Head of caudate nucleus (tissue), 42 donors: ENCODE data around the gene MEIS2.

Experiments used
- DNase-seq, 42 donors: peaks; one replicate each; pipeline versions ENCODE4 v3.0.0 to v3.0.0-alpha.2; 2020 to 2021; ENCODE audit warnings: mixed read lengths in 7 of 42
- intact Hi-C: fragments of 100-400 bp; cut with DNase I; formaldehyde crosslinking; loops from one replicate; pipeline ENCODE4 v1.15.0; 2022

Gene MEIS2

DNA sequence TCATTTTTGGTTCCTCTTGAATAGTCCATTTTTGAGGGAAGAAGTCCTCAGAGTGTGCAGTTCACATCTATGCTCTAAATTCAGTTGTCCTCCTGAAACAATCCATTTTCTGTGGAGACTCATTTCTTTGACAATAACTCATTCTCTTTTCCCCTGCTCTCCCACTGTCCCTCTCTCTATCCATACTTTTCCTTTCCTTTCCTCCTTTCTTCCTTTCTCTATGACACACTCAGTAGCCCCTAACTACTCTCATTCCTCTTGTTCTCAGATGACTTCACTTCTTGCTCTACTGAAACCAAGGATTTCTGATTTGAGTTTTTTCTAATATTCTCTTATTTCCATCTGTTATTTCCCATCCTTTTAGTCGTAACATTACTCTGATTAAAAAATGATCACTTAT lies 16.7 kb upstream of the MEIS2 start:
- intact Hi-C loops: no loop called here
- DNase-seq: no peak

DNA sequence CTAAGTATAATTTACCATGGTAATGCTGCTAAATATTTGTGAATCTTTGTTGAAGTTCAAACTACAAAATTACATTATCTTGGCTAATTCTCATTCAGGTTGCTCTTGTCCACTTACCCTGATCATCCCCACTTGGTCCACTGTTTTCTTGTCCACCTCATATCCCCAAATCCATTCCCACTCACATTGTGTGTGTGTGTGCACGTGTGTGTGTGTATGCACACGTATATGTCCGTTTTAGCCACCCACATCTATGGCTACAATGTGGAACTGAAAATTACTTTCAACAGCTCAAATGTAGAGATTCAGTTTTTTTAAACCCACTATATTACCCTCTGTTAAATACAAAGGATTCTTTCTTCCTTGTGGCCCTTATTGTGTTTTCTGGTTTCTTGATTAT lies 15.2 kb upstream of the MEIS2 start:
- DNase-seq: no peak
- intact Hi-C loops: no loop called here

DNA sequence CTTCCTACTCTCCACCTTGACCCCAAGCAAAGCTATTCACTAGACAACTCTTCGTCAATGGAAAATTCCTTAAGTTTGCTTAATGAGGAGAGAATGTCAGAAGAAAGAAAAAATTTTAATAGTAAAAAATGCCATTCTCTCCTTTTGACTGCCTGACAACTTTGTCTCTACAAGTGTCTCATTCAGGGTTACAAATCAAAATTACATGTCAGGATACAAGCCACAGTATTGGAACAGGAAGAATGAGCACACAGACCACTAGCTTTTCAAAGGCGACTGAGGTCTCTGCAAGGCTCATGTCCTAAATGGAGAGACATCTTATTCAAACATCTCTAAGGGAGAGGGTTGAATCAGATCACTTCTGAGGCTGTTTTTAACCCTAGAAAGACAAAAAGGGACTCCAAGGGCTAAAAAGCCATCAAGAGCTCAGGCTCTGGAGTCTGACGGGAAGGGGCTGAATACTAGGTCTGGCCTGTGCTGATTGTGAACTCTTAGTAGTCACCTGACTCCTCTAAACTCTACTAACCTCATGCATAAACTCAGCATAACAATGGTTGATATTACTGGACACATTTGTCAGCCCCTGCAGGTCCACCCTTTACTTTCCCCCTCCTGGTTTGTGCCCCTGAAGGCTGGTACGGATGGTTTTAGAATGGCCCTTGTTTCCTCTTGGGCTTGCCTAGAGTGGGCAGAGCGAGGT lies 12.8 kb upstream of the MEIS2 start:
- intact Hi-C loops: no loop called here

DNA sequence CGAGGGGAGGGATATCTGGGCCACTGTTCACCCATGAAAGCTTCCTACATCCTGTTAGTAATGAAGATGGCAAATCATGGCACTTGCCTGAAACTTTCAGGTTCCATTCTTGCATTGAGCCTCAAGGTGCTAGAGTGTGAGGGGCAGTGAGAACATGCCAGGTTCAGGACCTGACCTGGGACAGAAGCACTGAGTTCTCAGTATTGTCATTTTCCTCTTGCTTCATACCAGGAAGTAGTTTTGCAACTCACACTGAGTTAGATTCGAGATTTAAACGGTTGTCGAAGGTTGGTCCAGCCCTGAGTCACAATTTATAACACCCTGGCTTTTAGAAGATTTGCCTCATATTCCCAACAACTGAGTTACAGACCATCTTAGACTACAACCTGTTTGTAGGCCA lies 11.8 kb upstream of the MEIS2 start:
- intact Hi-C loops: no loop called here
- DNase-seq: no peak

More for the DNA sequence above, 12.8 kb upstream of the MEIS2 start:
- DNase-seq: no peak

DNA sequence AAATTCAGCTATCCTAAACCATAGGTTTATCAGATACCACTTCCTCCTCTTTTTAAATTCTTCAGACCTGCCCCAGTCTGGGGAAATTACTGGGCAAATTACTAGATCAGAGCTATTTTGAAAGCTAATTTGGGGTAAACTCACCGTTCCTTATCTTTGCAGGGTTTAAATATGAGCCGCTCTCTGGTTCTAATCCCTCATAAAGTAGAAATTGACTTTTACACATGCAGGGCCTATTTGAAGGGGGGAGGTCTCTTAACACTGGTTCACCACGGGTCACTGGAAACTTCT lies 11.0 kb upstream of the MEIS2 start:
- no peak for DNase-seq
- intact Hi-C loops: no loop called here

DNA sequence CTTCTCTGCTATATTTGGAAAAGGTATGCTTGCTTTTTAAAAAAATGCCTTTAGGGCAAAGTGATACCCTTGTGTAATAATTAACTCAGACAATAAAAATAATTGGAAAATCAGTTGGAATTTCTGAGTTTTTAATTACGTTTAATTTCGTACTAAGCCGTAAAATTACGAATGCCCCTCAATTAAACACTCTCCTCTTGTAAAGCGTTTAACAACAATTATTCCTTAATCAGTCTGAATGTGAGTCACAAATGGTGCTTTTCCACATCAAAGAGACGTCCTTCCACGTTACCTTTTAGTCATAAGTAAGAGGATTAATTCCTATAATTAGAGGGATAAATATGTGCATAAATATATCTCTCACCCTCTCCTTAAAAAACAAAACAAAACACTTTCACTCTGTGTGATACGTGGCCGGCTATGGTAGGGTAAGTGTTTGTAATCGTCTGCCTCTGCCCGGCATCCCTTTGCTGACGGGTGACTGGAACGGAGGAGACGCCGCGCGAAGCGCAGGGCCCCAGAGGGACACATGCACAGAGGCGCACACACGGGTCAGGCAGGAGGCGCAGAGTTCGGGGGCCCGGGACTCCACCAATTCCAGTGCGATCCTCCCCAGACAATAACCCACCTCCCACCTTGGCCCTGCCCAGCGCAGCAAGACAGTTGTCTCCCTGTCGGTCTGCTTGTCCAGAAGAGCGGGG lies 9.7 kb upstream of the MEIS2 start:
- intact Hi-C loops: no loop called here
- peak in 38 of 42 donors; percentile 51 to 83 (median 68) for DNase-seq

DNA sequence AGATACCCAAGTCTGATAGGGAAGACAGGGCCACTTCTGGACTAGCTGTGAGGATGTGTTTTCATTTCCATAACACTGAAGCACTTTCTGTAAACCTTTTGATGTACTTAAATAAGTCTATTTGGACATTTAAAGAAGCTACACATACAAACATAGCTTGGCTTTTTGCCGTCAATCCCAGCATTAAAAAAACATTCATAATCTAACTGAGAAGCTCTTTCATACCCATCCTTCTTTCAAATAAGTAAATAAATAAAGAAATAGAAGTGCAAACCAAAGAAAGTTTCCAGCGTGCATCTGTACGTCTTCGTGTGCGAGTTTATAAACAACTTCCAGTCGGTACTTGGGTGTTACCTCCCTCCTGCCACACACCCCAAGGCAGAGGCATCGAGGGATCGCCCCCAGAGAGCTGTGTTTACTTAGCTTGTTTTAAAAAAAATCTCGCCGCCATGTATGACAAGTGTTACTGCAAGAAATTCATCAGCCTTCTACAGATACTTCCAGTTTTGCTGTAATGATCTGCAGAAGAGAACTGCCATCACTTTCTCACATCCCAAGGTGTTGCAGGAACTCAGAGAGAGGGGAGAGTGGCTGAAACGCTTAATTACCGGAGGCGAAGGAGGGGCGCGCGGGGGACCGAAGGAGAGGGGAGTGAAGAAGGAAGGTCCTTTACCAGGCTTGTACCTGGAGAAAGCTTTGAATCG lies 9.0 kb upstream of the MEIS2 start:
- peak in 7 of 42 donors; percentile 12 to 54 (median 25) for DNase-seq
- intact Hi-C loops: no loop called here

DNA sequence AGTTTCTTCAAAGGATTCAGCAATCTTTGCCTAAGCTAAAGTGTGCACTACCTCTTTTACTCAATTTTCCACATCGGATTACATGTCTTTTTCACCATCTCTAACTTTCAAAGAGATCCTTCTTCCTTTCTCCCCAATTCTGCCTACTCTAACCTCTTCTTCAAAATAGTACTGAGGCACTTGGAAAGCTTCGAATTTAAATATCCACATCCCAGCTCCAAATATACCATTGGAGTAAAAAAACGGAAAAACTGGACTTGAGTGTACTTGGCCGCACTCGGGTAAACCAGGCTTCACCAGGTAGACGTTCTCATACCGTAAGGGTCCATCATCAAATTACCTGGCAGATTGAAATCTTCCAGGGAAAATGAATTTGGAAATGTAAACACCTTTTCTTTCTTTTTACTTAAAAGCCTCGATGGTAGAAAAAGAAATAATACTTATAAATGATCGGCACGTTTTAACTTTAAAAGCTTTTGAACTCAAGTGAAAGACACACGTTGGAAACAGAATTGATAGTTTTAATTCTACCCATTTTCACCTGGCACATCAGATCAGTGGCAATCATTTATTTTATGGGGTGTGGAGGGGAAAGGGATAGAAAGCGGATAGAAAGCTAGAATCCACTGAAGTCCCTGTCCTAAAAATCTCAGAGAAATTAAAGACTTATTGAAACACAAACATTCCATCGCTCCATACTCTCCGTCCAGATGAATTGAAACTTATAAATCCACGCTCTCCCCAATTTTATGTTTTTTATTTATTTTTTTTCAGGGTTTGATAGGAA lies 8.2 kb upstream of the MEIS2 start:
- no peak for DNase-seq
- intact Hi-C loops: no loop called here

DNA sequence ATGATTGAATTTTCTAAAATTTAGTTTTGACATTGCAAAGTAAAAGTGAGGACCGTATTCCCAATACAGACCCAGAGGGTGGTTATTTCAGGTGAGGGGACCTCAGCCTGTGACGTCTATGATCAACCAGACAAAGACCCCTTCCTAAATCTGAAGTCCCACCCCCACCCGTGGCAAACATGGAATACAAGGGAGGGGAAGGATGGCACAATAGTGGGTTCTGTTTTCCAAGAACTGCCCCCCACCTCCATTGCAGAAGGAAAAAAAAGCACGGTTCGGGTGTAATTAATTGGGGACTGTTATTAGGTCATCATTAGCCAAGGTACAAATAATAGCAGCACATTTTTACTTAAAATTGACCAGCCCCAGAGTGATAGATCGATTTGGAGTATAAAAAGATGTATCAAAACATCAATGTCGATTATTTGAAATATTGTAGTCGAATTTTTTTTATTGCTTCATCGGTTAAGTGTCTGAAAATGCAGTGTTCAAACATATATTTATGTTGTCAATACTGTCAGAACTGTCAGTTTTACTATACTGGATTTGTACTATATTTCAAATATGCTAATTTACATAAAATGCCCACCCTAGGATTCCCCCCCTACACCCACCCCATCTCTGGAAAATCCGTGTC lies 7.5 kb upstream of the MEIS2 start:
- DNase-seq: no peak
- intact Hi-C loops: loop anchor here (2.0 kb wide), 1 partner anchor 223 kb away; no protein-coding TSS in a partner anchor

DNA sequence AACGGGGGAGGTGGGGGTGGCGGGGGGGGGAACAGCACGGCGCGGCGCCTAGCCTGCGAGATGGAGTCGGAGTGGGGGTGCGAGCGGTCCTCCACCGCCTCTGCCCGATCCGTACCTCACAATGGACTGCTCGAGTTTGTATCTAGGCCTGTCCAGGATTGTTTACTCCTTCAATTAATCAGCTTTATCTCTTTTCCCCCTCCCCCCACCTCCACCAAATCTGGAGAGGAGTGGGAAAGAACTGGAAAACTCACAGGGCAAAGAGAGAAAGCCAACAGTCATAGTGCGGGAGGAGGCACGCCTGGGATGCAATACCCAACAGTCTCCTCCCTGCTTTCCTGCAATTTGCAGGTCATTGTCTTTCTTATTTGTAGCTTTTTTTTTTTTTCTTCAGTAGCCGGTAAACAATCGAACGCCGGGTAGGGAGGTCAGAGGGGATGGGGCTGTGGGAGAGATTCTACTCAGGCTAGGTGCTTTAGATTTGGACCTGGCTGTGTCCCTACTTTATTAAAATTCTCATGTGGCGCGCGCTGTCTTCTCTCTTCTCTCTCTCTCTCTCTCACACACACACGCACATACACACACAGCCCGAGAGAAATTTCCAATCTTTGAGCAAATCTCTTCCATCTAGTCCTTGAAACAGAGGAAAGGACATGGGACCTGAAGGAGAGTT lies 6.9 kb upstream of the MEIS2 start:
- DNase-seq: peak in 11 of 42 donors; percentile 25 to 62 (median 39)
- intact Hi-C loops: loop anchor here (2.0 kb wide), 1 partner anchor 222 kb away; no protein-coding TSS in a partner anchor

DNA sequence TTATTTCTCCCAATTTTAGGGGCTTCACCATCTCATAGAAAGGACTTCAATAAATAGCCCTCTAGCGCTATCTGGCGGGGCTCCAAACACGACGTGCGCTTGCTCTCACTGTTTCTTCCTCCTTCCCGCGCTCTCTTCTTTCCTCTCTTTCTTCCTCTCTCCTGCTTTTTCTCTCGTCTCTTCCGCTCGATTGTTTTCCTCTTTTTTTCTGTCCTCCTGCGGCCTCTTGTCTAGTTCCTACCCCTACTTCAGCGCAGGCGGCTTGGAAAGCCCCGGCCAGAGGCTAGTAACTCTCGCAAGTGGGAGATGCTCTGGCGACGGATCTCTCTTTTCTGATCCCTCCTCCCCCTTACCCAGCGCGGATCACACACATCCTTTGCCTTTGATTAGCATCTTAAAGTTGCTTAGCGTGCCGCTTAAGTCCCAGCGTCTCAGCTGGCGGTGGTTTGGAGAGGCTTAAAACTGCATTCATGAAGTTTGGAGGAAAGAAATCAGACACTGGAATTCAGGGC lies 6.2 kb upstream of the MEIS2 start:
- intact Hi-C loops: loop anchor here (2.0 kb wide), 1 partner anchor 222 kb away; no protein-coding TSS in a partner anchor
- DNase-seq: peak in 39 of 42 donors; percentile 53 to 91 (median 78)

DNA sequence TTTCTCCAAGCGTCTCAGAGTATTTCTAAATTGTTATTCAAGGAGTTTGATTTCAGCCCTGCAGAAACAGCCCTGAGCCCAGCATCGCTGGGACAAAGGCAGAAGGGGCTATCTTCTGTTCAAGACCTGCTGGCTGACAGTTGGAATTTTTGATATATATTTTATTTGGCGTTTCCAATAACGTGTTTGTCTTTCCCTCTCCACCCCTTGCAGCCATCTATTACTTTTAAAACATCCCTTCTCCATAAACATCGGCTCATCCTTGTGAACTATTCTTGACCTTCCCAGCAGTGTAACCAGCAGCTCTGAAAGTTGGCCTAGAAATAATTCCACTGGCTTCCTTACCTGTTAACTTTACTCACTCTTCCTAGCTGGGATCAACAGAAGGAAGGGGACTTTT lies 5.5 kb upstream of the MEIS2 start:
- no peak for DNase-seq

DNA sequence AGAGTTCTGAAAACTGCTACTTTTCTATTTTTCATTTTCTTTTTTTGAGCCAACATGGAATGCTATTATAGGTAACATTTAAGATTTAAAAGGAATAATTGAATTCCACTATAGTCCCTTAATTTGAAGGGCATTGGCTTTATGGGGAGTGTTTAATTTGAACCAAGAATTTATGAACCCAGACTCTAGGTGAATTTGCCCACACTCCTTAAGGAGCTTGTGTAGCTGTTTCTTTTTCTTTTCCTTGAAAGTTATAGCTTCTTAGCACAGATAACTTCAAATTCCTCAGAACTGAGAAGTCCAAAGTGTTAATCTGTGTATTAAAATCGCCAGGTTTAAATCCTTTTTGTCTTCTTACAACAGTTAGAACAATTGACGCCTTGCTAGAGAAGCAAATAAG lies 4.7 kb upstream of the MEIS2 start:
- intact Hi-C loops: no loop called here
- no peak for DNase-seq

More for the DNA sequence above, 5.5 kb upstream of the MEIS2 start:
- intact Hi-C loops: loop anchor here (2.0 kb wide), 1 partner anchor 221 kb away; no protein-coding TSS in a partner anchor

DNA sequence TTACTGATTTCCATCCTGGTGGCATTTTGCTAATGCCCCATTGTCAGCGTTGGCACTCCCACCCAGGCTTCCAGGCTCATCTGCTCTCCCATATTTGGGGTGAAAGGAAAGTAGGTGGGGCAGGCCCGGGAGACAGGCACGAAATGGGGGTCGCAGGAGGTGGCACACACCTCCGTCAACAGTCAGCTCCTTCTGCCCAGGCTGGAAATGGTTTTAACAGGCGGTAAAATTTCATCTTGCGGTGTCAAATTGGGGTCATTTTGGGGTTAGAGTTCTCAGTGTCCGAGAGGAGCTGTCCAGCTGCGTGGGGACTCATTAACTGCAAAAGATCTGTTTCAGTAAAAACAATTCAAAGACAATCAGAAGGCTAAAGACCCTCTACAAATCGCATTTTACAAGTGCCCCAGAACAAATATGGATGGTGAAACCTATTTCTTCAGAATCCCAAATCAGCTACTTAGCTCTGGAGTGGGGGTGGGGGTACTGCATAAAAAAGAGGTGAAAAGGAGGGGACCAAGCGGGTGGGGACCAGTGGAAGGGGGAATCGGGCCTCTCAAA lies 4.2 kb upstream of the MEIS2 start:
- DNase-seq: peak in 16 of 42 donors; percentile 20 to 67 (median 48)
- intact Hi-C loops: loop anchor here (5.0 kb wide), 1 partner anchor 87 kb away; no protein-coding TSS in a partner anchor

DNA sequence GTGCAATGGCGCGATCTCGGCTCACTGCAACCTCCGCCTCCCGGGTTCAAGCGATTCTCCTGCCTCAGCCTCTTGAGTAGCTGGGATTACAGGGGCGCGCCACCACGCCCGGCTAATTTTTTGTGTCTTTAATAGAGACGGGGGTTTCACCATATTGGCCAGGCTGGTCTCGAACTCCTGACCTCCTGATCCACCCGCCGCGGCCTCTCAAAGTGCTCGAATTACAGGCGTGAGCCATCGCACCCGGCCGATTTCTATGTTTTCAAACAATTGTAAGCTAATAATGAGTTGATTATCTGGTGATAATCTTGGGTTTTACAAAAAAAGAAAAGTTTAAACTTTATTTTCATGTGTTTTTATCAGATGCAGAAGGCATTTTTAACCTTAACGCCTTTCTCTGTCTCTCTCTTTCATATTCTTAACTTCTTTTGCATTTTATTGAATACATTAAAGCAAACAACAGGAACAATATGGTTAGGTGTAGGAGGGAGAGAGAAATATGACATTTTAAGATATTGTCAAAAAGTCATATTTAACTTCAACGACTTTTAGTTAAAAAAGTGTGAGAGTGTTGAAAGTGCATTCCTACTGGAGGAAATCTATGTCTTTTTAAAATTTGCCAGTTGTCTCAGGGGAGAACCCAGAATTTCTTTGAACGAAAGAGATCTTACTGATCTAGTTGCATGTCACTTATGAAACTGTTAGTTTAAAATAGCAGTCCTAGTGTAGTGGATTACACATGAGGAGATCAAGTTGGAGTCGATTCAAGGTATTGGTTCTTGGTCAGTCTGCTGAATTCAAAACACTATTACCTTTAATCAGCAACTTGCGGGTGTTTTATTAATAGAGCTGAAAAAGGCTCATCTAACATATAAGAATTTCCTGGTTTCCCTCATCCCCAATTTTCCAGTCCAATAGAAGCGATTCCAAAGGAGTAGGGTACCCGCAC lies 3.4 kb upstream of the MEIS2 start:
- DNase-seq: peak in 1 of 42 donors; percentile 10
- intact Hi-C loops: loop anchor here (5.0 kb wide), 1 partner anchor 86 kb away; no protein-coding TSS in a partner anchor

DNA sequence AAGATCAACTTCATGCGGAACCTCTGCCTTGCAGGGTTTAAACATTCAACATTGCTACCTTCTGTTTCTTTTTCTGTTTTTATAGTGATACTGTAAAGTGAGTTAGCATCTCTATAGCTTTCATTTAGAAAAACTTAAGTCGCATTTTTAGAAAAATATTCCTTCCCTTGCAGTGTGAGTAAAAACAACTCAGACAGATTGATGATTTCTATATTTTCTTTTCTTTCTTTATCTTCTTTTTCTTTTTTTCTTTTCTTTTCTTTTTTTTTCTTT lies 2.8 kb upstream of the MEIS2 start:
- no peak for DNase-seq
- intact Hi-C loops: loop anchor here (5.0 kb wide), 1 partner anchor 86 kb away; no protein-coding TSS in a partner anchor
